H9 (cell line): ENCODE results near the gene HTR1E. TPM values are rescaled to one million over a fixed set of nuclear protein-coding genes. Genes with fewer than 3 reads are reported as not detected.

Source experiments
- DNase-seq: peaks from one replicate; pipeline ENCODE4 v3.0.0-alpha.2; 2017
- H2AFZ ChIP-seq: one replicate; pipeline ENCODE4 v1.6.1; 2013; ENCODE audit warnings: mild to moderate bottlenecking, low read length, control low read depth, moderate library complexity
- H2AK5ac ChIP-seq: 2 replicates; pipeline ENCODE4 v1.6.1; 2013; ENCODE audit warnings: low read length, control low read depth, mixed read lengths; ENCODE audit not compliant: insufficient read length
- H2BK120ac ChIP-seq: one replicate; pipeline ENCODE4 v1.6.1; 2013; ENCODE audit warnings: low read depth, mild to moderate bottlenecking, low read length, control low read depth, inconsistent platforms; ENCODE audit not compliant: poor library complexity, severe bottlenecking
- H2BK12ac ChIP-seq: 2 replicates; pipeline ENCODE4 v1.6.1; 2013; ENCODE audit warnings: low read length, control low read depth, mixed read lengths, low read depth; ENCODE audit not compliant: insufficient read length
- H2BK15ac ChIP-seq: 2 replicates; pipeline ENCODE4 v1.6.1; 2013; ENCODE audit warnings: low read depth, low read length, control low read depth
- H2BK20ac ChIP-seq: one replicate; pipeline ENCODE4 v1.6.1; 2013; ENCODE audit warnings: low read depth, mild to moderate bottlenecking, low read length, control low read depth, inconsistent platforms; ENCODE audit not compliant: poor library complexity, severe bottlenecking
- H2BK5ac ChIP-seq: 2 replicates; pipeline ENCODE4 v1.6.1; 2013; ENCODE audit warnings: low read length, control low read depth, mixed read lengths; ENCODE audit not compliant: insufficient read length
- H3K14ac ChIP-seq: 2 replicates; pipeline ENCODE4 v1.6.1; 2013; ENCODE audit warnings: low read length, control low read depth; ENCODE audit not compliant: insufficient read depth
- H3K18ac ChIP-seq: 2 replicates; pipeline ENCODE4 v1.6.1; 2013; ENCODE audit warnings: low read depth, mild to moderate bottlenecking, mixed read lengths, low read length, control low read depth; ENCODE audit not compliant: insufficient read length
- H3K23ac ChIP-seq: 2 replicates; pipeline ENCODE4 v1.6.1; 2013; ENCODE audit warnings: low read length, control low read depth, mixed read lengths, low read depth; ENCODE audit not compliant: insufficient read length
- H3K23me2 ChIP-seq: 2 replicates; pipeline ENCODE4 v1.6.1; 2013; ENCODE audit warnings: low read depth, mild to moderate bottlenecking, mixed read lengths, low read length, control low read depth; ENCODE audit not compliant: insufficient read length, poor library complexity, severe bottlenecking
- H3K27ac ChIP-seq: 2 replicates; pipeline ENCODE4 v1.5.1; 2013; ENCODE audit warnings: low read length, control low read depth, mixed read lengths, low read depth; ENCODE audit not compliant: insufficient read length
- H3K27me3 ChIP-seq: 2 replicates; pipeline ENCODE4 v1.6.1; 2013; ENCODE audit warnings: low read length, control low read depth, inconsistent platforms; ENCODE audit not compliant: insufficient read depth
- H3K4ac ChIP-seq: 2 replicates; pipeline ENCODE4 v1.6.1; 2013; ENCODE audit warnings: low read depth, mild to moderate bottlenecking, control low read depth, inconsistent platforms, low read length, moderate library complexity
- H3K4me1 ChIP-seq: 2 replicates; pipeline ENCODE4 v1.6.1; 2013; ENCODE audit warnings: low read length, control low read depth, inconsistent platforms; ENCODE audit not compliant: insufficient read depth
- H3K4me2 ChIP-seq: 2 replicates; pipeline ENCODE4 v1.6.1; 2013; ENCODE audit warnings: low read length, control low read depth, mixed read lengths; ENCODE audit not compliant: insufficient read length, insufficient read depth
- H3K56ac ChIP-seq: 2 replicates; pipeline ENCODE4 v1.6.1; 2013; ENCODE audit warnings: low read depth, mild to moderate bottlenecking, mixed read lengths, low read length, control low read depth; ENCODE audit not compliant: insufficient read length
- H3K79me1 ChIP-seq: 2 replicates; pipeline ENCODE4 v1.6.1; 2013; ENCODE audit warnings: low read depth, mild to moderate bottlenecking, moderate library complexity, low read length, control low read depth, inconsistent platforms; ENCODE audit not compliant: insufficient read depth, poor library complexity, severe bottlenecking
- H3K79me2 ChIP-seq: 2 replicates; pipeline ENCODE4 v1.6.1; 2013; ENCODE audit warnings: low read length, control low read depth, inconsistent platforms; ENCODE audit not compliant: insufficient read depth
- H3K9ac ChIP-seq: 2 replicates; pipeline ENCODE4 v1.6.1; 2013; ENCODE audit warnings: low read length, control low read depth, mixed read lengths; ENCODE audit not compliant: insufficient read length; ENCODE audit errors: extremely low read depth
- H3K9me3 ChIP-seq: one replicate; pipeline ENCODE4 v1.6.1; 2013; ENCODE audit warnings: low read depth, low read length, inconsistent platforms; ENCODE audit not compliant: control insufficient read depth
- H3T11ph ChIP-seq: one replicate; pipeline ENCODE4 v1.6.1; 2013; ENCODE audit warnings: mild to moderate bottlenecking, low read length, control low read depth, inconsistent platforms
- H4K20me1 ChIP-seq: one replicate; pipeline ENCODE4 v1.6.1; 2013; ENCODE audit not compliant: control insufficient read depth, insufficient read length, insufficient read depth
- H4K5ac ChIP-seq: 2 replicates; pipeline ENCODE4 v1.6.1; 2013; ENCODE audit warnings: low read depth, mild to moderate bottlenecking, mixed read lengths, low read length, control low read depth; ENCODE audit not compliant: insufficient read length
- H4K8ac ChIP-seq: replicated peaks from 2 replicates; pipeline ENCODE4 v1.6.1; 2013; ENCODE audit warnings: low read length, control low read depth, mixed read lengths, low read depth; ENCODE audit not compliant: insufficient read length
- H4K91ac ChIP-seq: 2 replicates; pipeline ENCODE4 v1.6.1; 2013; ENCODE audit warnings: low read depth, mild to moderate bottlenecking, moderate library complexity, mixed read lengths, low read length, control low read depth; ENCODE audit not compliant: insufficient read length
- H3K27ac Mint-ChIP-seq, 3 experiments: 2 replicates in 2 of 3; 3 replicates in 1 of 3; pipeline ENCODE4 v1.8.0; 2020 to 2021; ENCODE audit warnings: mixed read lengths in 3 of 3, mild to moderate bottlenecking in 1 of 3, moderate library complexity in 1 of 3
- H3K27me3 Mint-ChIP-seq: 2 replicates; pipeline ENCODE4 v1.8.0; 2021; ENCODE audit warnings: low read depth, mild to moderate bottlenecking, moderate library complexity, mixed read lengths
- H3K36me3 Mint-ChIP-seq, 3 experiments: 2 replicates in 2 of 3; 3 replicates in 1 of 3; pipeline ENCODE4 v1.8.0; 2020 to 2021; ENCODE audit warnings: low read depth in 3 of 3, mixed read lengths in 3 of 3; ENCODE audit not compliant: insufficient read depth in 1 of 3
- H3K4me1 Mint-ChIP-seq, 2 experiments: 2 replicates each; pipeline ENCODE4 v1.8.0; 2020; ENCODE audit warnings: mixed read lengths in 2 of 2
- H3K4me3 Mint-ChIP-seq, 2 experiments: 2 replicates in 1 of 2; 3 replicates in 1 of 2; pipeline ENCODE4 v1.8.0; 2020 to 2021; ENCODE audit warnings: mild to moderate bottlenecking in 2 of 2, mixed read lengths in 2 of 2, moderate library complexity in 1 of 2
- H3K9me3 Mint-ChIP-seq, 2 experiments: 2 replicates in 1 of 2; 3 replicates in 1 of 2; pipeline ENCODE4 v1.8.0; 2020; ENCODE audit warnings: mild to moderate bottlenecking in 2 of 2, mixed read lengths in 2 of 2, moderate library complexity in 1 of 2
- WGBS: extraction: QIAGEN DNeasy Blood & Tissue Kit; methylation state at CpG from one replicate; pipeline ENCODE4 v1.1.7; 2013; ENCODE audit warnings: missing lambda C conversion rate, low lambda C conversion rate, mixed read lengths; ENCODE audit not compliant: insufficient read length; ENCODE audit errors: extremely low coverage; 5-methylcytosine and 5-hydroxymethylcytosine counted together
- total RNA-seq: library from RNA; stranded (reverse); gene quantifications from 2 replicates; pipeline ENCODE4 v1.2.1, GENCODE V29; 2021
- TF ChIP-seq, protein P1 (sequence below): fragments of 200-600 bp; sonication (generic); conservative IDR thresholded peaks from 3 replicates; pipeline ENCODE4 v1.8.0; 2021; ENCODE audit warnings: antibody characterized with exemption, mild to moderate bottlenecking

Gene HTR1E
- total RNA-seq, 1 experiment from 2014 or later, result not detected

DNA sequence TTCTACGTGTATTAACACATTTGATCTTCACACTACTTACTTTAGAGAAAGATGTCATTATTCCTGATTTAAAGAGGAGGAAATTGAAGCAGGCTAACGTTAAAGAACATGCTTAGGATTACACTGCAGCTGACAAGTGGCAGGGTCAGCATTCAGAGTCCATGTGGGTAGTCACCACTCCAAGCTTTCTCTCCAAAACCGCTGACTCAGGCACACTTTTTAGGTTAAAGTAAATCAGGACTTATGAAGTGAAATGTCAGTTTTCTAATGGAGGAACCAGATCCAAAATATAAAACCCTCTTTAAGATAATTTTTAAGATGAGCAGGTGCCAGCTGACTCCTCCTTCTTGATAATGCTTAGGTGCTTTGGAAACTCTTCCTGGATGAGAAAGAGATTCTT is 75.4 kb downstream of the HTR1E start:
- TF ChIP-seq, protein P1, sequence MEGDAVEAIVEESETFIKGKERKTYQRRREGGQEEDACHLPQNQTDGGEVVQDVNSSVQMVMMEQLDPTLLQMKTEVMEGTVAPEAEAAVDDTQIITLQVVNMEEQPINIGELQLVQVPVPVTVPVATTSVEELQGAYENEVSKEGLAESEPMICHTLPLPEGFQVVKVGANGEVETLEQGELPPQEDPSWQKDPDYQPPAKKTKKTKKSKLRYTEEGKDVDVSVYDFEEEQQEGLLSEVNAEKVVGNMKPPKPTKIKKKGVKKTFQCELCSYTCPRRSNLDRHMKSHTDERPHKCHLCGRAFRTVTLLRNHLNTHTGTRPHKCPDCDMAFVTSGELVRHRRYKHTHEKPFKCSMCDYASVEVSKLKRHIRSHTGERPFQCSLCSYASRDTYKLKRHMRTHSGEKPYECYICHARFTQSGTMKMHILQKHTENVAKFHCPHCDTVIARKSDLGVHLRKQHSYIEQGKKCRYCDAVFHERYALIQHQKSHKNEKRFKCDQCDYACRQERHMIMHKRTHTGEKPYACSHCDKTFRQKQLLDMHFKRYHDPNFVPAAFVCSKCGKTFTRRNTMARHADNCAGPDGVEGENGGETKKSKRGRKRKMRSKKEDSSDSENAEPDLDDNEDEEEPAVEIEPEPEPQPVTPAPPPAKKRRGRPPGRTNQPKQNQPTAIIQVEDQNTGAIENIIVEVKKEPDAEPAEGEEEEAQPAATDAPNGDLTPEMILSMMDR, result no peak
- H3K79me1 ChIP-seq, result no peaks in the 10 kb centered on the region
- DNase-seq, result no peak
- no peak overlapping the region for H2AK5ac ChIP-seq
- H3K14ac ChIP-seq, result no peak overlapping the region
- Mint-ChIP-seq H3K27me3 (peaks cover 2% of the 10 kb centered on the region), H3K9me3 (peaks cover 18 to 24% of the 10 kb centered on the region in 2 experiments), H3K4me1 (no peaks in the 10 kb centered on the region), H3K4me3 (no peak overlapping the region), H3K36me3 (peaks cover 2 to 7% (median 6%) of the 10 kb centered on the region in 3 experiments; a peak in 5 of 7 replicates), H3K27ac (no peak overlapping the region)
- H3K9ac ChIP-seq, result no peak overlapping the region
- H2BK12ac ChIP-seq, result no peak overlapping the region
- H4K8ac ChIP-seq, result no peak overlapping the region
- H3K4me1 ChIP-seq, result no peaks in the 10 kb centered on the region
- no peak overlapping the region for H3T11ph ChIP-seq
- H2BK20ac ChIP-seq, result no peak overlapping the region
- no CpG with 5 or more reads among the region's 3 CpGs for WGBS
- no peaks in the 10 kb centered on the region for H4K20me1 ChIP-seq
- no peak overlapping the region for H3K56ac ChIP-seq
- no peak overlapping the region for H4K5ac ChIP-seq
- no peak overlapping the region for H3K18ac ChIP-seq
- H2AFZ ChIP-seq, result no peak overlapping the region
- H2BK15ac ChIP-seq, result no peak overlapping the region
- H3K9me3 ChIP-seq, result no peaks in the 10 kb centered on the region
- H3K27ac ChIP-seq, result no peak overlapping the region
- no peak overlapping the region for H3K23ac ChIP-seq
- no peaks in the 10 kb centered on the region for H3K23me2 ChIP-seq
- H3K27me3 ChIP-seq, result no peaks in the 10 kb centered on the region
- no peak overlapping the region for H3K4ac ChIP-seq
- H2BK5ac ChIP-seq, result no peak overlapping the region
- H3K79me2 ChIP-seq, result no peaks in the 10 kb centered on the region
- H4K91ac ChIP-seq, result no peak overlapping the region
- no peak overlapping the region for H2BK120ac ChIP-seq
- H3K4me2 ChIP-seq, result no peak overlapping the region
